GM19193 (cell line): ENCODE measurements around the gene ITGA3.

Source experiments
- POLR2A ChIP-seq: IDR thresholded peaks from 4 replicates; pipeline ENCODE4 v1.6.1; 2011; ENCODE audit not compliant: insufficient read depth, insufficient read length; ENCODE audit errors: extremely low read depth

Gene ITGA3

DNA sequence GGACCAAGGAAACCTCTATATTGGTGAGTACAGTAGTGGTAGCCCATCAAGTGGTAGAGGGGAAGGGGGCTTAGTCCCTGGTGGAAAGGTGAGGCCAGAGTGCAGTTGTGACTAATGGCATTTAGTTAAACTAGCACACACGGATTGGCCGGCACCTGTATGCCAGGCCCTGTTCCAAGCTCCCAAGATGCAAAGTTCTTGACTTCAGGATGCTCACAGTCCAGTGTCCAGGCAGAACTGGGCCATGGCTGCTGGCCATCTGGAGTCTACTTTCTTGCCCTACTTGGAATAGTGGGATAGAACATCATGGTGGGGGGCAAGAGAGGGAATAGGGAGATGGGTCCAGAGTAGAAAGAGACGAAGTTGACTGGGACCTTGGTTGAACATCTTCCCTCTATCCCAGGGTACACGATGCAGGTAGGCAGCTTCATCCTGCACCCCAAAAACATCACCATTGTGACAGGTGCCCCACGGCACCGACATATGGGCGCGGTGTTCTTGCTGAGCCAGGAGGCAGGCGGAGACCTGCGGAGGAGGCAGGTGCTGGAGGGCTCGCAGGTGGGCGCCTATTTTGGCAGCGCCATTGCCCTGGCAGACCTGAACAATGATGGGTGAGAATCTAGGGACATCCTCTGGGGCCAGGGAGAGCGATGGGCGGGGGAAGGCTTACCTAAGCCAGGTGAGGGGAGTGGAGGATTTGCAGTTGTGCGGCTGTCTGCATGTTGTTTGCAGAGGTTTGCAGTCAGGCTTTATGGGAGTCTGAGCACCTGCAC is 15.2 kb downstream of the ITGA3 start:
- no peak for TF ChIP-seq POLR2A

GRCh38 chr17:50071692-50072091 is 15.8 kb downstream of the ITGA3 start:
- TF ChIP-seq POLR2A, result no peak

DNA sequence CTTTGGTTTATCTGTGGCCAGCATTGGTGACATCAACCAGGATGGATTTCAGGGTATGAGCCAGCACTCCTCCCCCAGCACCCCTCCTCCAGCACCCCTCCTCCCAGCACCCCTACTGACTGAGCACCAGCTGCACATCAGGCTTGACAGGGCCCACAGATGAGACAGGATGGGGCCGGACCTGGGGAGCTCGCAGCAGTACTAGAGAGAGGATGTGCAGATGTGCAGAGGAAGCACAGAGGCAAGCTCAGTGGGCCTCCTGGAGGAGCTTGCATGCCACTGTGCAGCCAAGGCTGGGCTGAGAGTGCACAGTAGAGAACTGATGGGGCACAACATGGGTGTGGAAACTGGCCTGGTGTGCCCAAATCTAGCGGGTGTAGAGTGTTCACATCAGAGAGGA is 16.2 kb downstream of the ITGA3 start:
- no peak for TF ChIP-seq POLR2A

DNA sequence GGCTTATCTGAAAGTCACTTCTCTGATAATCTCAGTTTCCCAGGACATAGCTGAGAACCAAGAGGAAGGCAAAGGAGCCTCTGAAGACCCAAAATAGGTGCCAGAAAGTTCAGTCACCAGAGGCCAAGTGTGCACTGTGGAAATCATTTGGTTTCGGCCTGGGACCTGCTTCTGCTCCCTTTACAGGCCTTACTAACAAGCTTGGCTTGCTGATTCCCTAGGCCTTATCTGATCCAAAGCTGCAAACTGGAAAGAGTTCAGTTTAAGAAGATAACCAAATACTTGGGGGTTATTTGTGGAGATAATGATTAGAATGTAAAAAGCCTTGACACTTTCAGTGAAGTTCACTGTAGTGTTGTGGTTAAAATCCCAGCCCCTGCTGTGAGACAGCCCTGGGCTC is 17.0 kb downstream of the ITGA3 start:
- TF ChIP-seq POLR2A, result no peak

DNA sequence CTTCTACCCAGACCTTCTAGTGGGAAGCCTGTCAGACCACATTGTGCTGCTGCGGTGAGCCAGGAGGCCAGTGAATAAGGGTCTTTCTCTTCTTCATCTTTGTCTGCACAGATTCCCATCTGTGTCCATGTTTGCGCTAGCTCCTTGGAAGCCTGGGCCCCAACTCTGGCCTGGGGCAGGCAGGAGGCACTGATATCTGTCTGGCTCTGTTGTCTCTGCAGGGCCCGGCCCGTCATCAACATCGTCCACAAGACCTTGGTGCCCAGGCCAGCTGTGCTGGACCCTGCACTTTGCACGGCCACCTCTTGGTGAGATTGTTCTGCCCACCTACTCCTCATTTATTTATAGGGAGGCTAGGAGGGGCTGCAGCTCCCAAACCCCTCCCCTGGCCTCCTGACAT is 18.3 kb downstream of the ITGA3 start:
- TF ChIP-seq POLR2A, result no peak

DNA sequence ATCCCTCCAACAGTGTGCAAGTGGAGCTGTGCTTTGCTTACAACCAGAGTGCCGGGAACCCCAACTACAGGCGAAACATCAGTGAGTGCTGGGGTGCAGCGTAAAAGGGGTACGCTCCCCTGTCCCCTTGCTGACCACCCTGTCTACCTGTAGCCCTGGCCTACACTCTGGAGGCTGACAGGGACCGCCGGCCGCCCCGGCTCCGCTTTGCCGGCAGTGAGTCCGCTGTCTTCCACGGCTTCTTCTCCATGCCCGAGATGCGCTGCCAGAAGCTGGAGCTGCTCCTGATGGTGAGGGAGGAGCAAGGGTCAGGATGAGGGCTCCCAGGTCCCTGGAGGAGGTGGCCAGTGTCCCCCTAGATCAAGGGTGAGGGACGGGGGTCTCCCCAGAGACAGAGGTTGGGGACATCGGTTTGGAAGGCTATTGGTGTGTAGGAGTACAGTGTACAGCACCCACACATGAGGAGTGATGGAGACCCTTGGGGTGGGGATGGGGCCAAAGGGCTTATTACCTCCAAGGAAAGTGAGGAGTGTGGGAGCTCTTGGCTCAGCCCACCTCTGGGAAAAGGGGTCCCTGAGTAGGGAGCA is 19.6 kb downstream of the ITGA3 start:
- no peak for TF ChIP-seq POLR2A

DNA sequence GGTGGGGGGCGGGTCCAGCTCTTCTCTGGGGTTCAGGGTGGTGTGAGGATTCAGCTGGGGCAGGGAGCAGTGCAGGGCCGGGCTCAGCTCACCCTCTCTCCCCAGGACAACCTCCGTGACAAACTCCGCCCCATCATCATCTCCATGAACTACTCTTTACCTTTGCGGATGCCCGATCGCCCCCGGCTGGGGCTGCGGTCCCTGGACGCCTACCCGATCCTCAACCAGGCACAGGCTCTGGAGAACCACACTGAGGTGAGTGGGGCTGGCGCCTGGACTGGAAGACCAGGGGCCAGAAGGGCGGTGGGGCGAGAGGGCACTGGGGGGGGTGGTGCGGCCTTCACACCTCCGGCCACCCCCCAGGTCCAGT is 20.3 kb downstream of the ITGA3 start:
- TF ChIP-seq POLR2A, result no peak

DNA sequence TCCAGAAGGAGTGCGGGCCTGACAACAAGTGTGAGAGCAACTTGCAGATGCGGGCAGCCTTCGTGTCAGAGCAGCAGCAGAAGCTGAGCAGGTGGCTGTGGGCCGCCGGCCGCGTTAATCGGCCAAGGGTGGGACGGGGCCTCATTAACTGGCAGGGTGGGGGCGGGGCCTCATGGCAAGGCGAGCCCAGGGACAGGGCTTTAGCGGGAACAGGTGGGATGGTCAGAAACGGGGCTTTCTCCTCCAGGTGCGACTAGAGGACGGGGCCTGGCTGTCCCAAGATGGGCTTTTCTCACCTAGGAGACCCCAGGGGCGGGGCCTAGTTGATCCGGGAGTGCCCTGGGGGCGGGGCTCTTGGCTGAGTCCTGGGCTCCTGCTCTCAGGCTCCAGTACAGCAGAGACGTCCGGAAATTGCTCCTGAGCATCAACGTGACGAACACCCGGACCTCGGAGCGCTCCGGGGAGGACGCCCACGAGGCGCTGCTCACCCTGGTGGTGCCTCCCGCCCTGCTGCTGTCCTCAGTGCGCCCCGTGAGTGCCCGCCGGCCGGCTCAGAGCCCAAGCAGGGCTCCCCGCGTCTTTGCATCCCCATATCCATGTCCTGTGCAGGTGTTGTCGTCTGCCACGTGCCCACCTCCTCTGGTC is 20.8 kb downstream of the ITGA3 start:
- no peak for TF ChIP-seq POLR2A

DNA sequence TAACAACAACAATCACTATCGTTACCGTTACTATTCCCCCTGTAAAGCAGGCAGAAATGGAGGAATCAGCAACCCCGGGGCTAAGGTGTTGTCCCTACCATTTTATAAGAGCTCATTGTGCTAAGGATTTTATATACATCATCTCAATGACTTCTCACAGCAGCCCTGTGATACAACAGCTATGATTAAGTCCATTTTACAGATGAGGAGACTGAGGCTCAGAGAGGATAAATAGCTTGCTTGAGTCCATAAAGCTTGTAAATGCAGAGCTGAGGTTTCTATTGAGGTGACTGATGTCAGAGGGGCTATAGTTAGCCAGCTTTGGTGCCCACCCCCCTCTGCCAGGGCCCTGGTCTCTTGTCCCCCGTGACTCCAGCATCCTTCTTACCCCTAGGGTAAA is 22.5 kb downstream of the ITGA3 start:
- no peak for TF ChIP-seq POLR2A

DNA sequence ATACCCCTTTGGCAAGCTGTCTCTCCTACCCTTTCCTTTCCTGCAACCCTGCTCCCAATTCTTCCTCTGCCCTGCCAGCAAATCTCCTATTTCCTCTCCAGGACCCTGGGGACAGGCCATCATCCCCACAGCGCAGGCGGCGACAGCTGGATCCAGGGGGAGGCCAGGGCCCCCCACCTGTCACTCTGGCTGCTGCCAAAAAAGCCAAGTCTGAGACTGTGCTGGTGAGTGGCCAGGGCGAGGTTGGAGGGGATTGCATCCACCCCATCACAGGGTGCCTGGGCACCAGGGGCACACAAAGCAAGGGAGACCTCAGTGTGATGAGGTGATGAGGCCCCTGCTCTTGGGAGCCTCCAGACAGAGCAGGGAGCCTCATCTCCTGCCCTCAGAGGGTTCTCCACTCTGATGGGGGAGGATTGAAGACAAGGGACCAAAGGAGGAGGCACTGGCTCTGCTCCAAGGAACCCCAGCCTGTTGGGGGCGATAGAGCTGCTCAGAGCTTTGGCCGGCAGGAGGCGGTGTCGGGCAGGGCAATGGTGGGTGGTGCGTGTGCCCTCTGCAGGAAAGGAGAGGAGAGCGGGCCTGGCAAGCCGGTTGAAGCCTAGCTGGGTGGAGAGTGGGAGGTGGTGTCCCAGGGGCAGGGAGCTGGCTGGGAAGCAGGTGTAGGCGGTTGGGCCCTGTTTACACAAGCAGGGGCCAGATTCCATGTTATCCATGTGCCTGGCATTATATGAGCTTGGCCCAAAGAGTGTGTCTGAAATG is 23.6 kb downstream of the ITGA3 start:
- no peak for TF ChIP-seq POLR2A

- no peak for TF ChIP-seq POLR2A
Observed at GRCh38 chr17:50080096-50080480, 24.2 kb downstream of the ITGA3 start.

DNA sequence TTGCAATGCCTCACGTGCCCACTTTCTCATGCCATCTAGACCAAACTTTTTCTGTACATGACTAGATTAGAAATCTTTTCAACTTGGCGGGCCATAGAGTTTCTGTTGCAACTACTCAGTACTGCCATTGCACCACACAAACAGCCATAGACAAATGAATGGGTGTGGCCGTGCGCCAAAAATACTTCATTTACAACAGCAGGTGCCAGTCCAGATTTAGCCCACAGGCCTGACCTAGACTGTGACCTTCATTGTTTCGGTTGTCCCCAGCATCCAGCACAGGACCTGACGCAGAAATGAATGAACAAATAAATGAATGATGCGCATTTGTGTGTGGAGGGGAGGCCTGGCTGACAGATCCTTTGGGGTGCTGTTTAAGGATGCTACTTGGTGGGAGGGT is 24.9 kb downstream of the ITGA3 start:
- no peak for TF ChIP-seq POLR2A

GRCh38 chr17:50081757-50082156 is 25.8 kb downstream of the ITGA3 start:
- no peak for TF ChIP-seq POLR2A

- no peak for TF ChIP-seq POLR2A
Observed at GRCh38 chr17:50087246-50087911, 31.5 kb downstream of the ITGA3 start.

- no peak for TF ChIP-seq POLR2A
Observed at GRCh38 chr17:50087912-50088405, 32.0 kb downstream of the ITGA3 start.
